ENCODE measurements around the gene LHPP. TPM values are rescaled to one million over a fixed set of nuclear protein-coding genes. Genes with fewer than 3 reads are reported as not detected.

Gene LHPP
- total and polyA plus RNA-seq, 11 donors = 5.6 to 23.5 (median 13.2) TPM

DNA sequence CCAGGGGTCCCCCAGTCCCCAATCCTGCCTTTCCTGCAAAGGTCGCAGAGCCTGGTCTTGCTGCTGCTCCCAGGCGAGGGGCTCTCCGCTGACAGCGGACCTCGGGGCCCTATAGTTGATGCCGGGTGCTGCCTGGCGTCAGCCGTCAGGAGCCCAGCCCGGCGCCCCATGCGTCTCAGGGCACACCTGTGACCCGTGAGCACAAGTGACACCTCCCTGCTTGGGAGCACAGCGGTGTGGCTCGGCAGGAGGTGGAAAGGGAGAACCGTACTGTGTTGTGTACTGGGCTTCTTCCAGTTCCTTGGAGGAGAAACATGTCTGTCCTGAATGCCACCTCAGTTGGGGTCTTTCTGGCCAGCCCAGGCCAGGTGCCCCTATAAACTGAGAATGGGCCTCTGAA is 56.7 kb downstream of the LHPP start:
- ATAC-seq = no peak
- intact Hi-C loops (cut with DNase I) = no loop called here
- 92 to 98% (median 94%) methylated on average over 14 to 15 of the region's 15 CpGs for WGBS, 4 donors
- peak in 1 of 5 donors; percentile 13 for DNase-seq
- Histone ChIP-seq H3K9me3 (no peaks in the 10 kb centered on the region), H3K4me1 (peaks cover 0 to 20% (median 6%) of the 10 kb centered on the region in 12 donors), H3K27ac (no peak overlapping the region), H3K27me3 (no peaks in the 10 kb centered on the region), H3K36me3 (no peaks in the 10 kb centered on the region), H3K4me3 (no peak overlapping the region)
- TF ChIP-seq, protein P1, sequence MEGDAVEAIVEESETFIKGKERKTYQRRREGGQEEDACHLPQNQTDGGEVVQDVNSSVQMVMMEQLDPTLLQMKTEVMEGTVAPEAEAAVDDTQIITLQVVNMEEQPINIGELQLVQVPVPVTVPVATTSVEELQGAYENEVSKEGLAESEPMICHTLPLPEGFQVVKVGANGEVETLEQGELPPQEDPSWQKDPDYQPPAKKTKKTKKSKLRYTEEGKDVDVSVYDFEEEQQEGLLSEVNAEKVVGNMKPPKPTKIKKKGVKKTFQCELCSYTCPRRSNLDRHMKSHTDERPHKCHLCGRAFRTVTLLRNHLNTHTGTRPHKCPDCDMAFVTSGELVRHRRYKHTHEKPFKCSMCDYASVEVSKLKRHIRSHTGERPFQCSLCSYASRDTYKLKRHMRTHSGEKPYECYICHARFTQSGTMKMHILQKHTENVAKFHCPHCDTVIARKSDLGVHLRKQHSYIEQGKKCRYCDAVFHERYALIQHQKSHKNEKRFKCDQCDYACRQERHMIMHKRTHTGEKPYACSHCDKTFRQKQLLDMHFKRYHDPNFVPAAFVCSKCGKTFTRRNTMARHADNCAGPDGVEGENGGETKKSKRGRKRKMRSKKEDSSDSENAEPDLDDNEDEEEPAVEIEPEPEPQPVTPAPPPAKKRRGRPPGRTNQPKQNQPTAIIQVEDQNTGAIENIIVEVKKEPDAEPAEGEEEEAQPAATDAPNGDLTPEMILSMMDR (IDR thresholded peaks at IDR 0.05) = no peak
- TF ChIP-seq POLR2A (IDR thresholded peaks at IDR 0.05) = no peak

GRCh38 chr10:124520558-124521428 is 59.2 kb downstream of the LHPP start:
- Histone ChIP-seq H3K27ac (peak overlapping the region in 1 of 12 donors; percentile 5), H3K36me3 (no peaks in the 10 kb centered on the region), H3K4me3 (no peak overlapping the region), H3K27me3 (no peaks in the 10 kb centered on the region), H3K4me1 (peaks cover 0 to 37% (median 11%) of the 10 kb centered on the region in 12 donors), H3K9me3 (no peaks in the 10 kb centered on the region)
- DNase-seq (peak in 2 of 5 donors; percentile 20 to 52), ATAC-seq (no peak)
- no peak for TF ChIP-seq POLR2A (IDR thresholded peaks at IDR 0.05)
- TF ChIP-seq, protein P1 (IDR thresholded peaks at IDR 0.05) = no peak
- intact Hi-C loops (cut with DNase I) = no loop called here
- WGBS, 4 donors = 86 to 95% (median 90%) methylated on average over 17 to 20 of the region's 20 CpGs

DNA sequence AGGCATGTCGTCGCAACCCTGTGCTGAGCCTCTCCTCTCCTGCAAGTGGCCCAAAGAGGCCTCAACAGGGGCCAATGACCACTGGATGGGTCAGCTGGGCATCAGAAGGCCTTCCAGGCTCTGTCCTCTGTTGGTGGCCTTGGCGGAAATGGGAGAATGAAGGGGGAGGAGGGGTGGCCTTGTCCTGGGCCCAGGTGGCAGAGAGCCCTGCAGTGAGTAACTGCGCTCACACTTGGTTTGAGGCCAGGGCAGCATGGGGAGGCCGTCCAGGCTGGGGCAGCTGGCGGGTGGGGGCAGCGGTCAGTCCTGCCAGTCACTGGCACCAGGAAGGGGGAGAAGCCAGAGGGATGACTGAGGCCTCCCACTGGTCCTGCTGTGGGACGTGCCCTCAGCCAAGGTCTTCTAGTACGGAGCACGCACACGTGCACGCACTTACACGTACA is 59.8 kb downstream of the LHPP start:
- intact Hi-C loops (cut with DNase I) = no loop called here
- WGBS, 4 donors = 86 to 96% (median 93%) methylated on average over 12 to 13 of the region's 13 CpGs
- ATAC-seq (no peak), DNase-seq (peak in 1 of 5 donors; percentile 42)
- H3K36me3 ChIP-seq = no peaks in the 10 kb centered on the region
- H3K27me3 ChIP-seq = no peaks in the 10 kb centered on the region
- peaks cover 0 to 37% (median 11%) of the 10 kb centered on the region in 12 donors for H3K4me1 ChIP-seq
- no peaks in the 10 kb centered on the region for H3K9me3 ChIP-seq
- H3K4me3 ChIP-seq = no peak overlapping the region
- no peak for TF ChIP-seq POLR2A (IDR thresholded peaks at IDR 0.05)
- TF ChIP-seq, protein P1 (IDR thresholded peaks at IDR 0.05) = no peak
- peak overlapping the region in 1 of 12 donors; percentile 5 for H3K27ac ChIP-seq

DNA sequence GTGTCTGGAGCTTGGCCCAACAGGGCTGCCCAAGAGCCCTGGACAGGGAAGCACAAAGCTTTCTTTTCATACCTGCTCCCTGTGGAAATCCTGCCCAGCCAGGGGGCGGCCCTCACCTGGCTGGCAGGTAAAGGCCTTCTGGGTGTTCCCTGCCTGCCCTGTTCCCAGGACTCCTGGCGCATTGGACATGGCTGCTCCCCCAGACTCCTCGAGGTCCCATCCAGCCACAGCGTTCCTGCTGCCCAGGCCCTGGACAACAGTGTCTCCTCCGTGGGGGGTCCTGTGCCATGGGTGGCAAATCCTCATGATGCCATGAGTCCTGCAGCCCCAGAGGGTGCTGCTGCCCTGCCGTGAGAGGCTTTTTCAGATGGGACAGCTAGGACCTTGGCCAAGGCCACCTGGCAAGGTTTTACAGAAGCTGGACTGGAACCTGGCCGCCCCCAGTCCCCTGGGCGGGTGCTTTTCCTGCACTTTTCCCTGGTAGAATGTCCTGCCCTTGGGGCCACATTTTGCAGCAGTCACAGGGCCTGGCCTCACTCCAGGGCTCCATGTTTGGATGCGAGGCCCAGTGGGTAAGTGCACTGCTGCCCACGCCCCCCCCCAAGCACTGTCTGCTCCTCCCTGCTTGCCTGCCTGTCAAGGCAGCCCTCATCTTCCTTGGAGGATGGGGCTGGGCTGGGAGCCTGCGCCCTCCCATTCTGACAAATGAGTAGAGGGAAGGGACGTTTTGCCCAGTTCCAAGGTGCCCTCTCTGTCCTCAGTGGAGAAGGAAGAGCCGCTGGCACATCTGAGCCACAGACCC is 60.7 kb downstream of the LHPP start:
- ATAC-seq (no peak), DNase-seq (peak in 1 of 5 donors; percentile 44)
- no peaks in the 10 kb centered on the region for H3K9me3 ChIP-seq
- TF ChIP-seq, protein P1 (IDR thresholded peaks at IDR 0.05) = no peak
- no peak for TF ChIP-seq POLR2A (IDR thresholded peaks at IDR 0.05)
- H3K27me3 ChIP-seq = no peaks in the 10 kb centered on the region
- intact Hi-C loops (cut with DNase I) = no loop called here
- H3K27ac ChIP-seq = peak overlapping the region in 3 of 12 donors; percentile 27 to 85 (median 77)
- no peak overlapping the region for H3K4me3 ChIP-seq
- no peaks in the 10 kb centered on the region for H3K36me3 ChIP-seq
- peaks cover 0 to 37% (median 11%) of the 10 kb centered on the region in 12 donors for H3K4me1 ChIP-seq
- WGBS, 4 donors = 85 to 91% (median 90%) methylated on average over 10 to 13 of the region's 13 CpGs

Measured in heart left ventricle (tissue), 16 donors.